H4 (cell line): ENCODE results near the gene SCN4B. TPM values are rescaled to one million over a fixed set of nuclear protein-coding genes. Genes with fewer than 3 reads are reported as not detected.

ENCODE experiments used
- DNase-seq: peaks from one replicate; pipeline ENCODE4 v3.0.0-alpha.2; 2015; ENCODE audit warnings: low spot score
- total RNA-seq: library from RNA; depleted of rRNA; stranded (reverse); fragments of >200 nt; shearing (Covaris generic); gene quantifications from 2 replicates; pipeline ENCODE4 v1.2.3, GENCODE V29; 2014

Gene SCN4B
- total RNA-seq, 1 experiment from 2014 or later: 2.5 TPM

GRCh38 chr11:118174006-118174567 is 21.5 kb upstream of the SCN4B start:
- DNase-seq: no peak

GRCh38 chr11:118172356-118172755 is 19.7 kb upstream of the SCN4B start:
- no peak for DNase-seq

- DNase-seq: peak; percentile 57
Observed at GRCh38 chr11:118171269-118172062, 18.8 kb upstream of the SCN4B start.

GRCh38 chr11:118170882-118171268 is 18.3 kb upstream of the SCN4B start:
- DNase-seq: no peak

- DNase-seq: no peak
Observed at GRCh38 chr11:118170231-118170630, 17.6 kb upstream of the SCN4B start.

- no peak for DNase-seq
Observed at GRCh38 chr11:118169300-118170140, 16.9 kb upstream of the SCN4B start.

GRCh38 chr11:118168751-118169150 is 16.1 kb upstream of the SCN4B start:
- DNase-seq: no peak

GRCh38 chr11:118168316-118168715 is 15.7 kb upstream of the SCN4B start:
- DNase-seq: no peak

GRCh38 chr11:118167906-118168305 is 15.3 kb upstream of the SCN4B start:
- no peak for DNase-seq

- no peak for DNase-seq
Observed at GRCh38 chr11:118167253-118167652, 14.6 kb upstream of the SCN4B start.

GRCh38 chr11:118166641-118167040 is 14.0 kb upstream of the SCN4B start:
- no peak for DNase-seq

GRCh38 chr11:118164885-118165284 is 12.3 kb upstream of the SCN4B start:
- no peak for DNase-seq

- no peak for DNase-seq
Observed at GRCh38 chr11:118163494-118163893, 10.9 kb upstream of the SCN4B start.

GRCh38 chr11:118162846-118163245 is 10.2 kb upstream of the SCN4B start:
- DNase-seq: no peak

- no peak for DNase-seq
Observed at GRCh38 chr11:118161786-118162185, 9.2 kb upstream of the SCN4B start.

GRCh38 chr11:118157186-118157895 is 4.7 kb upstream of the SCN4B start:
- DNase-seq: no peak

GRCh38 chr11:118156531-118157185 is 4.0 kb upstream of the SCN4B start:
- no peak for DNase-seq

GRCh38 chr11:118155776-118156530 is 3.3 kb upstream of the SCN4B start:
- no peak for DNase-seq

GRCh38 chr11:118154641-118155040 is 2.0 kb upstream of the SCN4B start:
- no peak for DNase-seq

GRCh38 chr11:118153976-118154375 is 1.4 kb upstream of the SCN4B start:
- no peak for DNase-seq

GRCh38 chr11:118153516-118153915 is 893 bp upstream of the SCN4B start:
- no peak for DNase-seq
